Large intestine (tissue), 3 donors: ENCODE data around the gene NRF1. TPM values are rescaled to one million over a fixed set of nuclear protein-coding genes. Genes with fewer than 3 reads are reported as not detected.
"Not testable (repeated sequence)": the region's sequence is repeated elsewhere in the genome, so short reads cannot be mapped to it uniquely, and the experiment has no call there.

Experiments
- DNase-seq, 2 donors: peaks; one replicate each; pipeline versions ENCODE4 v3.0.0 to v3.0.0-alpha.2; 2013
- H3K27ac ChIP-seq: one replicate; pipeline ENCODE4 v1.5.1; 2013; ENCODE audit warnings: low read length
- H3K27me3 ChIP-seq: 2 replicates; pipeline ENCODE4 v1.6.1; 2013; ENCODE audit warnings: low read length; ENCODE audit not compliant: control insufficient read depth, insufficient read depth
- H3K36me3 ChIP-seq: 2 replicates; pipeline ENCODE4 v1.6.1; 2013; ENCODE audit warnings: low read length; ENCODE audit not compliant: control insufficient read depth, insufficient read depth
- H3K4me1 ChIP-seq: one replicate; pipeline ENCODE4 v1.6.1; 2013; ENCODE audit warnings: low read length; ENCODE audit not compliant: control insufficient read depth, insufficient read depth
- H3K4me3 ChIP-seq: one replicate; pipeline ENCODE4 v1.5.1; 2013; ENCODE audit warnings: low read length
- H3K9me3 ChIP-seq: one replicate; pipeline ENCODE4 v1.6.1; 2013; ENCODE audit warnings: mild to moderate bottlenecking, low read depth, low read length, moderate library complexity; ENCODE audit not compliant: control insufficient read depth
- WGBS: methylation state at CpG from one replicate; pipeline ENCODE4 v1.1.5; 2013; ENCODE audit warnings: low lambda C conversion rate; ENCODE audit not compliant: insufficient coverage; 5-methylcytosine and 5-hydroxymethylcytosine counted together
- polyA plus RNA-seq: library from polyadenylated mRNA; unstranded; fragments of 120-200 nt; gene quantifications from one replicate; pipeline ENCODE4 v1.2.1, GENCODE V29; 2013

The NRF1 gene
- polyA plus RNA-seq, 1 donor = 17.4 TPM

GRCh38 chr7:129664029-129665012, 52.8 kb downstream of the NRF1 start:
- H3K4me1 ChIP-seq = no peaks in the 10 kb centered on the region

DNA sequence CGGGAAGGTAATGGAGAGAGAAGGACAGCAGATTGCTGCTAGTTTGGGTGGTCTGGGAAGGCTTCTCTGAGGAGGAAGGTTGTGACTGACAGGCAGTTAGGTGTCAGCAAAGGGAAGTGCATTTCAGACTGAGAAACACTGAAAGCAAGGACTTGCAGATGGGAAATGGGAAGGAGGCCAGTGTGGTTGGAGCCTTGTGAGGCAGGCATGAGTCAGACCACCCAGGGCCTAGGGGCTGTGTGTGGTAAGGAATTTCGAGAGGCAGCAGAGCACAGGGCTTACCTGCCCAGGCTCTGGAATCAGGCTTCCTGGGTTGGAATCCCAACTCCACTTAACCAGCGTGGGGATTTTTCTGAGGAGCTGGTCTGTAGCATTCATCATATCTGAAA, 53.5 kb downstream of the NRF1 start:
- Histone ChIP-seq H3K27me3 (no peaks in the 10 kb centered on the region), H3K36me3 (peaks cover 16% of the 10 kb centered on the region), H3K27ac (no peak overlapping the region), H3K4me3 (no peak overlapping the region), H3K4me1 (no peaks in the 10 kb centered on the region), H3K9me3 (peaks cover 20% of the 10 kb centered on the region)
- no peak for DNase-seq
- WGBS = 100% methylated on average over 1 of the region's 3 CpGs

More at GRCh38 chr7:129664029-129665012, 52.8 kb downstream of the NRF1 start:
- peaks cover 20% of the 10 kb centered on the region for H3K9me3 ChIP-seq
- DNase-seq = peak; percentile 5 to 18
- no peak overlapping the region for H3K4me3 ChIP-seq
- WGBS = no CpG with 5 or more reads among the region's 5 CpGs
- no peak overlapping the region for H3K27ac ChIP-seq
- H3K36me3 ChIP-seq = peaks cover 22% of the 10 kb centered on the region
- no peaks in the 10 kb centered on the region for H3K27me3 ChIP-seq

- DNase-seq = no peak
- no peaks in the 10 kb centered on the region for H3K4me1 ChIP-seq
- peaks cover 11% of the 10 kb centered on the region for H3K9me3 ChIP-seq
- H3K36me3 ChIP-seq = peaks cover 9% of the 10 kb centered on the region
- 97% methylated on average over 3 of the region's 4 CpGs for WGBS
- no peak overlapping the region for H3K27ac ChIP-seq
- no peak overlapping the region for H3K4me3 ChIP-seq
- no peaks in the 10 kb centered on the region for H3K27me3 ChIP-seq
Measured at GRCh38 chr7:129667116-129667515, 55.6 kb downstream of the NRF1 start.

GRCh38 chr7:129667551-129667950, 56.0 kb downstream of the NRF1 start:
- 100% methylated on average over 1 of the region's 1 CpG for WGBS
- H3K4me3 ChIP-seq = no peak overlapping the region

DNA sequence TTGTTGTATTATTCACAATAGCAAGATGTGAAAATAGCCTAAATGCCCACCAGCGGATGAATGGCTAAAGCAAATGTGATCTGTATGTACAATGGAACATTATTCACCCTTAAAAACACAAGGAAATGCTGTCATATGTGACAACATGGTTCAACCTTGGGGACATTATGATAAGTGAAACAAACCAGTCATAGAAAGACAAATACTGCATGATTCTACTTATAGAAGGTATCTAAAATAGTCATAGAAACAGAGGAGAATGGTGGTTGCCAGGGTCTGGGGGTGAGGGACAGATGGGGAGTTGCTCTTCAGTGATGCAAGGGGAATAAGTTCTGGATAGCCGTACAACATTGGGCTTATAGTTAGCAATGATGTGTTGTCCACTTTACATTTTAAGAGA, 58.4 kb downstream of the NRF1 start:
- H3K9me3 ChIP-seq = peaks cover 4% of the 10 kb centered on the region
- no peak overlapping the region for H3K4me3 ChIP-seq
- no peak for DNase-seq
- no peaks in the 10 kb centered on the region for H3K4me1 ChIP-seq
- no peak overlapping the region for H3K27ac ChIP-seq
- H3K27me3 ChIP-seq = no peaks in the 10 kb centered on the region
- WGBS = no CpG with 5 or more reads among the region's 2 CpGs
- peaks cover 27% of the 10 kb centered on the region for H3K36me3 ChIP-seq

More at GRCh38 chr7:129667551-129667950, 56.0 kb downstream of the NRF1 start:
- DNase-seq = no peak
- Histone ChIP-seq H3K9me3 (peaks cover 8% of the 10 kb centered on the region), H3K27me3 (no peaks in the 10 kb centered on the region), H3K27ac (no peak overlapping the region), H3K4me1 (no peaks in the 10 kb centered on the region), H3K36me3 (peaks cover 14% of the 10 kb centered on the region)

GRCh38 chr7:129670656-129671055, 59.1 kb downstream of the NRF1 start:
- no peaks in the 10 kb centered on the region for H3K4me1 ChIP-seq
- DNase-seq = no peak
- peaks cover 4% of the 10 kb centered on the region for H3K9me3 ChIP-seq
- H3K4me3 ChIP-seq = no peak overlapping the region
- H3K27me3 ChIP-seq = no peaks in the 10 kb centered on the region
- no peak overlapping the region for H3K27ac ChIP-seq
- peaks cover 34% of the 10 kb centered on the region for H3K36me3 ChIP-seq

- DNase-seq = no peak
- H3K27ac ChIP-seq = no peak overlapping the region
- peaks cover 4% of the 10 kb centered on the region for H3K9me3 ChIP-seq
- no peaks in the 10 kb centered on the region for H3K27me3 ChIP-seq
- H3K4me3 ChIP-seq = no peak overlapping the region
- WGBS = 100% methylated on average over 2 of the region's 9 CpGs
- peaks cover 40% of the 10 kb centered on the region for H3K36me3 ChIP-seq
- no peaks in the 10 kb centered on the region for H3K4me1 ChIP-seq
Measured at GRCh38 chr7:129671266-129671665, 59.7 kb downstream of the NRF1 start.

- WGBS = 100% methylated on average over 2 of the region's 4 CpGs
- not testable (repeated sequence) for H3K27me3 ChIP-seq
- H3K36me3 ChIP-seq = peaks cover 46% of the 10 kb centered on the region
Measured at GRCh38 chr7:129674475-129674874, 63.0 kb downstream of the NRF1 start.

DNA sequence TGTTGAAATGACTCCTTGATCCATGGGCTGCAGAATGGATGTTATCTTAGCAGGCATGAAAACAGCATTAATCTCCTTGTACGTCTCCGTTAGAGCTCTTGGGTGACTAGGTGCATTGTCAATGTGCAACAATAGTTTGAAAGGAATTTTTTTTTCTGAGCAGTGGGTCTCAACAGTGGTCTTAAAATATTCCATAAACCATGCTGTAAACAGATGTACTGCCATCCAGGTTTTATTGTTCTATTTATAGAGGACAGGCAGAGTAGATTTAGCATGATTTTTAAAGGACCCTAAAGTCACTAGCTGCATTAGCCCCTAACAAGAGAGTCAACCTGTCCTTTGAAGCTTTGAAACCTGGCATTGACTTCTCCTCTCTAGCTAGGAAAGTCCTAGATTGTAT, 64.0 kb downstream of the NRF1 start:
- no peaks in the 10 kb centered on the region for H3K4me1 ChIP-seq
- peaks cover 46% of the 10 kb centered on the region for H3K36me3 ChIP-seq
- H3K27me3 ChIP-seq = no peaks in the 10 kb centered on the region
- no peak for DNase-seq
- WGBS = no CpG with 5 or more reads among the region's 2 CpGs
- peaks cover 4% of the 10 kb centered on the region for H3K9me3 ChIP-seq
- no peak overlapping the region for H3K27ac ChIP-seq
- H3K4me3 ChIP-seq = no peak overlapping the region

More at GRCh38 chr7:129674475-129674874, 63.0 kb downstream of the NRF1 start:
- H3K9me3 ChIP-seq, H3K4me3 ChIP-seq, H3K27ac ChIP-seq, H3K4me1 ChIP-seq, DNase-seq: not testable (repeated sequence)

GRCh38 chr7:129676017-129676897, 64.7 kb downstream of the NRF1 start:
- Histone ChIP-seq H3K36me3 (peaks cover 44% of the 10 kb centered on the region), H3K4me3 (no peak overlapping the region)
- WGBS = 100% methylated on average over 3 of the region's 7 CpGs

More at GRCh38 chr7:129676017-129676897, 64.7 kb downstream of the NRF1 start:
- no peaks in the 10 kb centered on the region for H3K4me1 ChIP-seq
- no peak overlapping the region for H3K27ac ChIP-seq
- DNase-seq = no peak
- no peaks in the 10 kb centered on the region for H3K27me3 ChIP-seq
- peaks cover 4% of the 10 kb centered on the region for H3K9me3 ChIP-seq
